ENCODE results near the gene ADAMTSL2.

DNA sequence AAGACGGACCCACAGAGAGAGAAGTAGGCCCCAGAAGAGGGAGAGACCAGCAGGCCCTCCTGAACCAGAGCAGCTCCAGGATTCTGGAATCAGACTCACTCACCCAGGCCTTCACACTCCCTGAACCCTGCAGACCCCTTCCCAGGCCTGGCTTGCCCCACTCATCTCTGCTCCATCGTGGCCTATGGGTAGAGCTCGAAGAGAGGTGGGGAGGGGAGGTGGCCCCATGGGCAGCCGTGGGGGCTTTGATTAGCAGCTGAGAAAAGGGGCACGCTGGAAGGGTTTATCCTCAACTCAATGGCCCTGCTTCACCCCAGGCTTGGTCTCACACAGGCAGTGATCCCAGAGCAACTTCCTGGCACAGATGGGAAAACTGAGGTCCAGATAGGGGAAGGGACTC is 10.4 kb upstream of the ADAMTSL2 start:
- TF ChIP-seq TCF12 (IDR thresholded peaks at IDR 0.05) (no peak), CHD2 (IDR thresholded peaks at IDR 0.05; ENCODE audit: low read length, partially characterized antibody) (no peak), JUND (IDR thresholded peaks at IDR 0.05) (no peak), NFIC (IDR thresholded peaks at IDR 0.05; ENCODE audit: borderline replicate concordance) (no peak), FOXJ3 (CRISPR knock-in tag; IDR thresholded peaks at IDR 0.05) (no peak), EZH2phosphoT487 (IDR thresholded peaks at IDR 0.05; ENCODE audit: borderline replicate concordance, low read depth) (no peak), ZBTB33 (IDR thresholded peaks at IDR 0.05; ENCODE audit: borderline replicate concordance, low read depth) (no peak), FOSL2 (IDR thresholded peaks at IDR 0.05; ENCODE audit: borderline replicate concordance, low read depth) (no peak), POLR2AphosphoS5 (IDR thresholded peaks at IDR 0.05; ENCODE audit: low read depth, low read length) (no peak)
- TF ChIP-seq, protein P1, sequence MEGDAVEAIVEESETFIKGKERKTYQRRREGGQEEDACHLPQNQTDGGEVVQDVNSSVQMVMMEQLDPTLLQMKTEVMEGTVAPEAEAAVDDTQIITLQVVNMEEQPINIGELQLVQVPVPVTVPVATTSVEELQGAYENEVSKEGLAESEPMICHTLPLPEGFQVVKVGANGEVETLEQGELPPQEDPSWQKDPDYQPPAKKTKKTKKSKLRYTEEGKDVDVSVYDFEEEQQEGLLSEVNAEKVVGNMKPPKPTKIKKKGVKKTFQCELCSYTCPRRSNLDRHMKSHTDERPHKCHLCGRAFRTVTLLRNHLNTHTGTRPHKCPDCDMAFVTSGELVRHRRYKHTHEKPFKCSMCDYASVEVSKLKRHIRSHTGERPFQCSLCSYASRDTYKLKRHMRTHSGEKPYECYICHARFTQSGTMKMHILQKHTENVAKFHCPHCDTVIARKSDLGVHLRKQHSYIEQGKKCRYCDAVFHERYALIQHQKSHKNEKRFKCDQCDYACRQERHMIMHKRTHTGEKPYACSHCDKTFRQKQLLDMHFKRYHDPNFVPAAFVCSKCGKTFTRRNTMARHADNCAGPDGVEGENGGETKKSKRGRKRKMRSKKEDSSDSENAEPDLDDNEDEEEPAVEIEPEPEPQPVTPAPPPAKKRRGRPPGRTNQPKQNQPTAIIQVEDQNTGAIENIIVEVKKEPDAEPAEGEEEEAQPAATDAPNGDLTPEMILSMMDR (IDR thresholded peaks at IDR 0.05) = no peak
- TF ChIP-seq, protein P2, sequence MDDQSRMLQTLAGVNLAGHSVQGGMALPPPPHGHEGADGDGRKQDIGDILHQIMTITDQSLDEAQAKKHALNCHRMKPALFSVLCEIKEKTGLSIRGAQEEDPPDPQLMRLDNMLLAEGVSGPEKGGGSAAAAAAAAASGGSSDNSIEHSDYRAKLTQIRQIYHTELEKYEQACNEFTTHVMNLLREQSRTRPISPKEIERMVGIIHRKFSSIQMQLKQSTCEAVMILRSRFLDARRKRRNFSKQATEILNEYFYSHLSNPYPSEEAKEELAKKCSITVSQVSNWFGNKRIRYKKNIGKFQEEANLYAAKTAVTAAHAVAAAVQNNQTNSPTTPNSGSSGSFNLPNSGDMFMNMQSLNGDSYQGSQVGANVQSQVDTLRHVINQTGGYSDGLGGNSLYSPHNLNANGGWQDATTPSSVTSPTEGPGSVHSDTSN (IDR thresholded peaks at IDR 0.05) = no peak
- TF ChIP-seq, protein P3, sequence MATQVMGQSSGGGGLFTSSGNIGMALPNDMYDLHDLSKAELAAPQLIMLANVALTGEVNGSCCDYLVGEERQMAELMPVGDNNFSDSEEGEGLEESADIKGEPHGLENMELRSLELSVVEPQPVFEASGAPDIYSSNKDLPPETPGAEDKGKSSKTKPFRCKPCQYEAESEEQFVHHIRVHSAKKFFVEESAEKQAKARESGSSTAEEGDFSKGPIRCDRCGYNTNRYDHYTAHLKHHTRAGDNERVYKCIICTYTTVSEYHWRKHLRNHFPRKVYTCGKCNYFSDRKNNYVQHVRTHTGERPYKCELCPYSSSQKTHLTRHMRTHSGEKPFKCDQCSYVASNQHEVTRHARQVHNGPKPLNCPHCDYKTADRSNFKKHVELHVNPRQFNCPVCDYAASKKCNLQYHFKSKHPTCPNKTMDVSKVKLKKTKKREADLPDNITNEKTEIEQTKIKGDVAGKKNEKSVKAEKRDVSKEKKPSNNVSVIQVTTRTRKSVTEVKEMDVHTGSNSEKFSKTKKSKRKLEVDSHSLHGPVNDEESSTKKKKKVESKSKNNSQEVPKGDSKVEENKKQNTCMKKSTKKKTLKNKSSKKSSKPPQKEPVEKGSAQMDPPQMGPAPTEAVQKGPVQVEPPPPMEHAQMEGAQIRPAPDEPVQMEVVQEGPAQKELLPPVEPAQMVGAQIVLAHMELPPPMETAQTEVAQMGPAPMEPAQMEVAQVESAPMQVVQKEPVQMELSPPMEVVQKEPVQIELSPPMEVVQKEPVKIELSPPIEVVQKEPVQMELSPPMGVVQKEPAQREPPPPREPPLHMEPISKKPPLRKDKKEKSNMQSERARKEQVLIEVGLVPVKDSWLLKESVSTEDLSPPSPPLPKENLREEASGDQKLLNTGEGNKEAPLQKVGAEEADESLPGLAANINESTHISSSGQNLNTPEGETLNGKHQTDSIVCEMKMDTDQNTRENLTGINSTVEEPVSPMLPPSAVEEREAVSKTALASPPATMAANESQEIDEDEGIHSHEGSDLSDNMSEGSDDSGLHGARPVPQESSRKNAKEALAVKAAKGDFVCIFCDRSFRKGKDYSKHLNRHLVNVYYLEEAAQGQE (IDR thresholded peaks at IDR 0.05; ENCODE audit: low read depth, low read length) = no peak

All from SK-N-SH (cell line).